ENCODE measurements around the gene FIG4.
"Not testable (repeated sequence)": the region's sequence is repeated elsewhere in the genome, so short reads cannot be mapped to it uniquely, and the experiment has no call there.

Gene FIG4

DNA sequence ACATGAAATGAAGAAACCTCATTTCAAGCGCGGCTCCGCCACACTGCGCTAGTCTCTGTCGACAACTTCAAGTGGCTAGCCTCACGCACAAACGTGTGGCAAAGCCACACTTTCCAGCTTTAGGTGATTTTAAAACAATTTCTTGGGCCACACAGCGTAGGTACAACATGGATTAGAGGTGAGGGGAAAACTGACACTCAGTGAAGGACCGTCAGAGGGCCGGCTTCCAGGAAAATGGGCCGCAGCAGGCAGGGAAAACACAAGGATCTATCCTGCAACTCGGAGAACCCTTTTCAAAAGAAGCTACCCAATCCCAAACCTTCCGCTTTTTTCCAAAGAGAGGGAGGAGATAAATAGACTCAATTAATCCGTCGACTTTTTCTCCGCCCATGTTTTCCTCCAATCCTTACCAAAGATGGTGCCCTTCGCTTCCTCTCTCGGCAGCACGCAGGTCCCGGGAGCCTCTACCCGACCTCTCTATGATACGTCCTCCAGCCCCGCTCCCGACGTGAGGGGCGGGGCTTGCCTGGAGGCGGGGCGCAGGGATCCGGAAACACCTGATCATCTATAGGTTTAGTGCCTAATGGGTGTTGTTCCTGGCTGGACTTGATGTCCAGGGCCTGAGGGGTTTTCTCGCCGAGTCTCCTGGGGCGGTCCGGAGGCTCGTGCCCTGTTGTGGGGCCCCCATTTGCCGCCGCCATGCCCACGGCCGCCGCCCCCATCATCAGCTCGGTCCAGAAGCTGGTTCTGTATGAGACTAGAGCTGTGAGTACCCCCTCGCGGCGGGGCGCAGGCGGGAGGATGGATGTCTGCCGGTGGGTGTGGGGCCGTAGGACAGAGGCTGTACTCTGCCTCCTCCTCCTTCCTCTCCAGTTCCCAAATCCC is at the start of gene FIG4, which contains the start of gene AK9:
Gene FIG4 (plus strand): TSS at position 560 of the 885 bp plus-strand sequence. CDS start 140 bp downstream, at position 700.
Gene AK9 (minus strand): TSS at position 466 of the 885 bp plus-strand sequence. CDS start 15,457 bp downstream, outside the sequence.
- DNase-seq (ENCODE audit: low spot score): peak; percentile 90

DNA sequence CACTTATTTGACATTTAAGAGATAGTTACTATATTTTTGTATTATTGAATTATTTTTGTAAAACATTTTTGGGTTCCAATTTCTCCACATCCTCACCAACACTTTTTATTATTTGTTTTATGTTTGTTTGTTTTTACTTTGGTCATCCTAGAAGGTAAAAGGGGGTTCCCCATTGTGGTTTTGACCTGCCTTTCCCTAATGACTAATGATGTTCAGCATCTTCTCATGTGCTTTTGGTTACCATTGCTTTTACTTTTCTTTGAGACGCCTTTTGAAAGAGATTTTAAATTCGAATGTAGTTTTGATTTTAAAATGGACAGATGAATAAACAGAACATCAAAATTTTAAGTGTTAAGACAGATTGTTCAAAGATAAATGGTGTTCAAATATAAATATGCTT is 47.0 kb upstream of the FIG4 start:
- no peak for DNase-seq (ENCODE audit: low spot score)

GRCh38 chr6:109653264-109653663 is 37.8 kb upstream of the FIG4 start:
- no peak for DNase-seq (ENCODE audit: low spot score)

- no peak for DNase-seq (ENCODE audit: low spot score)
Observed at GRCh38 chr6:109655761-109656262, 35.3 kb upstream of the FIG4 start.

- no peak for DNase-seq (ENCODE audit: low spot score)
Observed at GRCh38 chr6:109660526-109661320, 30.4 kb upstream of the FIG4 start.

- DNase-seq (ENCODE audit: low spot score): no peak
Observed at GRCh38 chr6:109662192-109662591, 28.9 kb upstream of the FIG4 start.

GRCh38 chr6:109669811-109670210 is 21.3 kb upstream of the FIG4 start:
- no peak for DNase-seq (ENCODE audit: low spot score)

DNA sequence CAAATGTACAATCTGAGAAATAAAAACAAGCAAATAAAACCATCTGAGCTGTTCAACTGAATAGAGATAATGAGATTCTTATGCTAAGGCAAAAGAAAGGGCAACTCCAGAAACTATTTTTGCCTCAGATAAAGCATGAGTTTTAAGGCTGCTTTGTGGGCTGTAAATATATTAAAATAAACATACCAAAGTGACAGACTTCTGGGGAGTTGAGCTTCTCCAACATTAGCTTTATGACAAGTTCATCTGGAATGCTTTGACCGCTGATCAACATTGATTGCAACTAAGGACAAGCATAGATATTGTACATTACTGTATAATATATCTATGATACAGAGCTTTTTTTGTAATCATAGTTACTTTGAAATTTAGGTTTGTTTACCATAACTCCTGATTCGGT is 19.4 kb upstream of the FIG4 start:
- no peak for DNase-seq (ENCODE audit: low spot score)

DNA sequence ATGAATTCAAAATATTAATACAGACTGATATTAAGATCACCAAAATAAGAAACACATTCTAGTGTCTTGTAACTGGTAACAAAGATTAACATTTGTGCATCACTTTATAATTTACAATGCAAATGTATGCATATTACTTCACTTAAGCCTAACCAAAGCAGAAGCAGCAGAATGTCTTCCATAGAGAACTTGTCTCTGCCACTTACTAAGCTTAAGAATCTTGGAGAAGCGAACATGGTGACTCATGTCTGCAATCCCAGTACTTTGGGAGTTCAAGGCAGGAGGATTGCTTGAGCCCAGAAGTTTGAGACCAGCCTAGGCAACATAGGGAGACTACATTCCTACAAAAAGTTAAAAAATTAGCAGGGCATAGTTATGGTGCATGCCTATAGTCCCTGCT is 18.9 kb upstream of the FIG4 start:
- DNase-seq (ENCODE audit: low spot score): no peak

GRCh38 chr6:109672839-109673238 is 18.3 kb upstream of the FIG4 start:
- DNase-seq (ENCODE audit: low spot score): no peak

GRCh38 chr6:109676724-109677123 is 14.4 kb upstream of the FIG4 start:
- DNase-seq (ENCODE audit: low spot score): no peak

GRCh38 chr6:109678240-109678639 is 12.9 kb upstream of the FIG4 start:
- DNase-seq (ENCODE audit: low spot score): no peak

DNA sequence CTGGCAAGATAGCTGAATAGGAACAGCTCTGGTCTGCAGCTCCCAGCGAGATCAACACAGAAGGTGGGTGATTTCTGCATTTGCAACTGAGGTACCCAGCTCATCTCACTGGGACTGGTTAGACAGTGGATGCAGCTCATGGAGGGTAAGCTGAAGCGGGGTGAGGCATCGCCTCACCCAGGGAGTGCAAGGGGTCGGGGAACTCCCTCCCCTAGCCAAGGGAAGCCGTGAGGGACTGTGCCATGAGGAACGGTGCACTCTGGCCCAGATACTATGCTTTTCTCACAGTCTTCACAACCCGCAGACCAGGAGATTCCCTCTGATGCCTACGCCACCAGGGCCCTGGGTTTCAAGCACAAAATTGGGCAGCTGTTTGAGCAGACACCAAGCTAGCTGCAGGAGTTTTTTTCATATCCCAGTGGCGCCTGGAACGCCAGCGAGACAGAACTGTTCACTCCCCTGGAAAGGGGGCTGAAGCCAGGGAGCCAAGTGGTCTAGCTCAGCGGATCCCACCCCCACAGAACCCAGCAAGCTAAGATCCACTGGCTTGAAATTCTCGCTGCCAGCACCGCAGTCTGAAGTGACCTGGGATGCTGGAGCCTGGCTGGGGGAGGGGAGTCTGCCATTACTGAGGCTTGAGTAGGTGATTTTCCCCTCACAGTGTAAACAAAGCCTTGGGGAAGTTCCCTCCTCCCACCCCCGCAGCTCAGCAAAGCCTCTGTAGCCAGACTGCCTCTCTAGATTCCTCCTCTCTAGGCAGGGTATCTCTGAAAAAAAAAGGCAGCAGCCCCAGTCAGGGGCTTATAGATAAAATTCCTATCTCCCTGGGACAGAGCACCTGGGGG is 12.2 kb upstream of the FIG4 start:
- DNase-seq (ENCODE audit: low spot score): not testable (repeated sequence)

DNA sequence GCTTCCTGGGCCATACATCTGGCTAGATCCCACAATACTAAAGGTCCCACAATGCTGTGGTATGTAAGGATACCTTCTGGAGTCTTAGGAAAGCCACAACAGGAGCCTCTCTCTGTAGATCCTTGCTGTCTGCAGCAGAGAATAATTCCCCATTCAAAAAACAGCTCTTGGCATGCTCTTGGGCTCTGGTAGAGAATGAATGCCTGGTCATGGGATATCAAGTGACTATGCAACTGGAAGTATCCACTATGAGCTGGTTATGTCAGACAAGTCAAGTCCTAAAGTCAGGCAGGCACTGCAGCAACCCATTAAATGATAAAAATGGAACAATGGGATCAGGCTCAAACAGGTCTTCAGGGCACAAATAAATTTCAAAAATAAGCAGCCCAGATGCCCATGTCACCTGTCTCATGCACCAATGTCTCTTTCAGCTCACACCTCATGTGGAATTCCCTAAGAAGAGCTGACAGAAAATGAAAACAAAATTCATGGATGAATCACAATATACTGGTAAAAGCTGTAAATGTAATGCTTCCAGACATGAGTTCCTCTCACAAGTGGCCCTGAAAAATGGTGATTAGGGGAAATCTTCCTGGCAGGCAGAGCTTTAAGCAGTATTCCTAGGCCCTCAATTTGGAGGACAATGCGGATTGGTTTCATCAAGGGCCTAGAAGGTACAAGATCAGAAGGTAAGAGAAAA is 4.4 kb upstream of the FIG4 start:
- no peak for DNase-seq (ENCODE audit: low spot score)

DNA sequence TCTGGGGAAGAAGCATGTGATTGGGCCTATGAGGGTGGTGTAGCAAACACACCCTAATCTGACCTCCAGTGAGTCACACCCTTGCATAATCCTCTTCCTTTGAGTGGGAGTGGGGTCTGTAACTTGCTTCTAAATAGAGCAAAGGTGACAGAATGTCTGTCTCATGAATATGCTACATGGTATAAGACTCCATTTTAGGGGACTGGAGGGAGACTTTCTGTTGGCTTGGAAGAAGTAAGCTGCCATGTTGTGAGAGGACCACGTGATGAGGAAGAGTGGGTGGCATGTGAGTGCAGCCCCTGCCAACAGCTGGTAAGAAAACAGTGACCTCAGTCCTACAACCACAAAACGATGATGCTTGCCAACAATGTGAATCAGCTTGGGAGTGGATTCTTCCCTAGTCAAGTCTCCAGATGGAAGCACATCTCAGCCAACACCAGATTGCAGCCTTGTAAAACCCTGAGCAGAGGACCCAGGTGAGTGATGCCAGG is 3.8 kb upstream of the FIG4 start:
- DNase-seq (ENCODE audit: low spot score): no peak

DNA sequence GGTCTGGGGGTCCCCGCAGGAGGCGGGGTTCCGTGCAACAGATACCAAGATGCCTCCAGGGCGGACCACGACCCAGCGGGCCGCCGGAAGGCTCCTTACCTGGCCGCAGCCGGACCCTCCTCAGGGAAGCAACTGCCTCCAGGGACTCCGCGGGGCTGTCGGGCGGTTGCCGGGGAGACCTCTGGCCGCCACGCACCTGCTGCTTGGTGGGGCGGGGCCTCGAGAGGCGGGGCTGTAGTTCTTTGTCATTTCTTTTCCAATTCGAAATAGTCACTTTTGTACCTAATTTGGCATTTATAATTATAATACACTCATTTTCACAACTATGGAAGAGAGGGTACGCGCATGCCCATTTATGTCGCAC is 741 bp upstream of the FIG4 start:
- DNase-seq (ENCODE audit: low spot score): peak; percentile 23

DNA sequence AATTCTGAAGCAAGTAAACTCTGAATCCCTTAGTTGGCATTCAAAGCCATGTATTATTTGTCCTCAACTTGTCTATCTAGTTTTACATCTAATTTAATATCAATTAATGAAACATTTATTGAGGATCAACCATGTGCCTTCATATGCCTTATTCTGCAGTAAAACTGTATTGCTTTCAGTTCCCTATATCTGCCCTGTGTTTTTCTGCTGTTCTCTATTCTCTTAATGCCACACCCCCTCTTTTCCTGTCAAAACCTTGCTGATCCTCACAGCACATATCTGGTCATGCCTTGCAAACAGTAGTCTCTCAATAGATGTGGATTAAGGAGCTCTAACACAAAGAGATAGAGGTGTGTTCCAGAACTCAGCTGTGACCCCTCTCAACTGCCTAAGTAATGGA is 2.0 kb downstream of the FIG4 start:
- no peak for DNase-seq (ENCODE audit: low spot score)

DNA sequence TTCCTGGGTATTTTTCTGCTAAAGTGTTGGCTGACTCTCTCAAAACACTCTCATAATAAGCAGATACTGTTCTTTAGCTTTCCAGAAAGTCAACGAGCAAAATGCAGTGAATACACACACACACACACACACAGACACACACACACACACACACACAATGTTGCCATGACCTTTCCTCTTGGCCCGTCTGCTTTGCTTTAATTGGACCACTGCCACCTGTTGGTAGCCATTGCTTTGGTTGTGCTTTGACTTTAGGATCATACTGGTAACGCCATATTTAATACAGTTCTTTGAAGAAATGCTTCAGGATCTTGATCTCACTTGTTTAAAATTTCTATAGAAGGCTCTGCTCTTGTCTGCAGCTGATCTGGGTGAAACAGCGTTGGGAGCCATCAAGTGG is 4.4 kb downstream of the FIG4 start:
- peak; percentile 17 for DNase-seq (ENCODE audit: low spot score)

DNA sequence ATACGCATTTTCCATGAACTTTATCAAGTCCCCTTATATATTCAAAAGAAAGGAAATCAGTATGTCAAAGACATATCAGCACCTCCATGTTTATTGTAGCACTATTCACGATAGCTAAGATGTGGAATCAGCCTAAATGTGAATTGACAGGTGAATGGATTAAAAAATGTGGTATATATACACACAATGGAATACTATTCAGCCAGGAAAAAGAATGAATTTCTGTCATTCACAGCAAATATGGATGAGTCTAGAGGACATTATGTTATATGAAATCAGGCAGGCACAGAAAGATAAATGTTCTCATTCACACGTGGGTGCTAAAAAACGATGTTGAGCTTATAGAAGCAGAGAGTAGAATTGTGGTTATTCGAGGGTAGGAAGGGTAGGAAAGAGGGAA is 5.3 kb downstream of the FIG4 start:
- no peak for DNase-seq (ENCODE audit: low spot score)

- no peak for DNase-seq (ENCODE audit: low spot score)
Observed at GRCh38 chr6:109701221-109701620, 10.1 kb downstream of the FIG4 start.

DNA sequence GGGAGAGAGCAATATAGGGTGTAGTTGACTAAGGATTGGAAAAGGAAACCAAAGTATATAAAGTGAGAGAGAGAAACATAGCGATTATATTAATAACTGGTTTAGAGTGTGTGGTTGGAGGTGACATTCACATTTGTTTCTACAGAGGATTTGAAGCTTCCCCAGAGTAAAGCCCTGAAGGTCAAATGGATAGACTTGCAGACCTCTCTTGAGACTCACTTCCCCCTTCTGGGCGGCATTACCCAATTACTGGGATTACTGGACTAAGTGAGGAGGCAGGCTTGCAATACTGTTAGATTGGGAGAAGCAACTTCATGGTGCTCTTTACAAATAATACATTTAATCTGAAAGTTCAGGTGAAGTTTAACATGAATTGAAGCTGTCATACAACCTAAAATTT is 10.7 kb downstream of the FIG4 start:
- DNase-seq (ENCODE audit: low spot score): no peak

All from SW480 (cell line).